Stimulated activated CD4-positive, alpha-beta T cell treated with anti-CD3 and anti-CD28 coated beads, Interleukin-4, amount 100 ng/mL, for 1 hour (primary cell): ENCODE measurements around the gene CROCC2.

Experiments used
- DNase-seq: peaks from one replicate; pipeline ENCODE4 v3.0.0-alpha.2; 2020

CROCC2 gene

DNA sequence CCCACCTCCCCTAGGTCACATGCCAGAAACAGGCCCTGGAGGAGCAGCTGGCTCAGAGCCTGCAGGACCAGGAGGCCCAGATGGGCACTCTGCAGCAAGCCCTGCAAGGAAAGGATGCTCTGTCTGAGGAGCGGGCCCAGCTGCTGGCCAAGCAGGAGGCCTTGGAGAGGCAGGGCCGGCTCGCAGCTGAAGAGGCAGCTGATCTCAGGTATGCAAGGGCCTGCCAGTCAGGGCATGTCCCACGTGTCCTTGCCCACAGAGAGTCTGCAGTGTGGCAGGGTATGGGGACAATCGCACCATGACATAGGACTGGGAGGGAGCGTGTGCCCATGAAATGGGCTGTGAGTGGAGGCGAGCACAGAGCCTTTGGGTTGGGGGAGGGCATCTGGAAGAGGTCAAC is 39.9 kb downstream of the CROCC2 start:
- no peak for DNase-seq

DNA sequence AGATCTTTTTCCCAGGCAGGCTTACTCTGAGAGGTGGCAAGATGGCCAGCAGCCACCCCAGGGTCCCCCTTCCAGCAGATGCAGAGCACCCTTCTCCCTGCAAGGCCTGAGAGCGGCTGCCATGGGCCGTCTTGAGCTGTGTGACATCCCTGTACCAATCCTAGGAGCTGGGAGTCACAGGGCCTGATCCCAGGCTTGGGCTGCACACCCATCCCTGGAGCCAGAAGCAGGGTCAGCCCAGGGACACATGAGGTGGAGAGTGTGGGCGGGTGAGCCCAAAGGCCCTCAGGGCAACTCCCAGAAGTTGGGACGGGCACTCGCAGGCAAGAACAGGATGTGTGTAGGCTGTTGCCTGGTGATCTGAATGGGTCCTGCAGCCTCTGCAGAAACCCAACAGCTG is 40.5 kb downstream of the CROCC2 start:
- DNase-seq: no peak

DNA sequence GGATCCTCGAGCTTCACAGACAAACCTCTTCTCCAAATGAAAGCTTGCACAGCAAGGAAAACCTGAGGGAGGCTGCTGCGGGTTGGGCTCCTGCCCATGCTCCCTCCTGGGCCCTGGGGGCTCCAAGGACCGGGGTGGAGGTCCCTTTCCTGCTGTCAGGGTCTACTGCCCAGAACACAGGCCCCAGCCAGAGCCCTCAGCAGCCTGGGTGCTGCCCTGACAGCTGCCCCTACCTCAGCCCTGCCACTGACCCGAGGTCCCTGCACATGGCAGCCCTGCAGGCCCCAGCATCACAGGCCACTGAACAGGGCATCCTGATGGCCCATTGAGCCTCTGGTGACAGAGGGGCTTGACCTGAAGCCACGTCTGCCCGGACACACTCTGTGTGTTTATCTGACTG is 41.0 kb downstream of the CROCC2 start:
- DNase-seq: no peak

DNA sequence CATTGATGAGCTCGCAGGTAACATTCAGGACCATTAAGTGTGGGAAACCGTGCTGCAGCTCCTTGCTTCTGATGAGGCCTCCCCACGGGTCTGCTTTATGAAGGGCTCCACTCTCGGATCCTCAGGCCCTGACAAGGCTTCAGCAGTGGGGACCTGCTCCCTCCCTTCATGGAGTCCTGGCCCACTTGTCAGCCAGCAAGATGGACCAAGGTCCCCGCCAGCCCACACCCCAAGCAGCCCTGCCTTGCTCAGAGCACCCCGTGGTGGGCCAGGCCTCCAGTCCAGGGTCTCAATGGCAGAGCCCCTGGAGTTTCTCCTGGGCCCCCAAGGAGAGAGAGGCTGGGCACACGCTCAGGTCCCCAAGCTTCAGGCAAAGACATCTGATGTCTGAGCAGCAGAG is 41.5 kb downstream of the CROCC2 start:
- no peak for DNase-seq

DNA sequence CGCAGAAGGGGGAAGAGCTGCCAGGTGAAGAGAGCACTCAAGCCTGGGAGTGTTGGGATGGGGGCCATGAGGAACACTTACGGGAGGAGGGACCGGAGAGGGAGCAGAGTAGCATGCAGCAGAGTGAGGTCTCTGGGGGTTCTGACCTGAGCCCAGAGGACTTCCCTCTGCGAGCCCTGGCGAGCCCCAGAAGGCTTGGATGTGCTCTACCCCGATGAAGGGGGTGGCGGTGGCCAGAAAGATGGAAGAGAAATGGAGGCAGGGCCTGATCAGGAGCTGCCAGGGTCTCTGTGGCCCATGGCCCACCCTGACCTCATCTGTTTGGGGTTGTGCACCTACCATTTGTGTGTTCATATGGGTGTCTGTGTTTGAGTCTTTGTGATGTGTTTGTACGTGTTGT is 42.0 kb downstream of the CROCC2 start:
- DNase-seq: no peak

DNA sequence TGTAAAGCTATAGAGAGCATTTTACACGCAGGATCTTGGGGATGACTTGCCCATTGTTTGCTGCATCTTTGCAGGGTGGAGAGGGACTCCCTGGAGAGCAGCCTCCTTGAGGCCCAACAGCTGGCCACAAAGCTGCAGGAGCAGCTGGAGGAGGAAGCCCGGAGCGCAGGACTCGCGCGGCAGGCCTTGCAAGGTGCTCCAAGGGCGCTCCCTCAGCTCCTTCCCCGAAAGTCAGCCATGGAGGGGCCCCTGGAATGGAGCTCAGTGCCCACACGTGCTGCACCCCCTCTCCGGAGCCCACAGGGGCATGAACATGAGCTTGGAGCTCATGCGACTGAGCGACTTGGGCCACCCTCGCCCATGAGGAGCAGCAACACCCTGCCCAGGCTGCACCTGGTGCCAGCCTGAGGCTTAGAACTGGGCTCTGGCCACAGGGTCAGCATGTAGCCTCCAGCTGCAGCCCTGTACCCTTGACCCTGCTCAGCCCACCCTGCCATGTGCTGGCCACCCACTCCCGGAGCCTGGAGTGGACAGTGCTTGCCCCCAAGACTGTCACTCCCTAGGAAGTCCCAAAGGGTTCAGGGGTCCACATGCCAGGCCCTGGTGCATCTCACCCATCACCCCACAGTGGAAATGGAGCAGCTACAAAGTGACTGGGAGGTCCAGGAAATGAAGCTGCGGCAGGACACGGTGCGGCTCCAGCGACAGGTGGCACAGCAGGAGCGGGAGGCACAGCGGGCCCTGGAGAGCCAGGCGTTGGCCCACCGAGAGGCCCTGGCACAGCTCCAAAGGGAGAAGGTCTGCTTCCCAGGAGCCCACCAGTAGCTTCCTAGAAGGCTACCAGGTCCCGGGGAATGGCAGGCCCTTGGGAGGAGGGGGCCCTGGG is 43.0 kb downstream of the CROCC2 start:
- no peak for DNase-seq

DNA sequence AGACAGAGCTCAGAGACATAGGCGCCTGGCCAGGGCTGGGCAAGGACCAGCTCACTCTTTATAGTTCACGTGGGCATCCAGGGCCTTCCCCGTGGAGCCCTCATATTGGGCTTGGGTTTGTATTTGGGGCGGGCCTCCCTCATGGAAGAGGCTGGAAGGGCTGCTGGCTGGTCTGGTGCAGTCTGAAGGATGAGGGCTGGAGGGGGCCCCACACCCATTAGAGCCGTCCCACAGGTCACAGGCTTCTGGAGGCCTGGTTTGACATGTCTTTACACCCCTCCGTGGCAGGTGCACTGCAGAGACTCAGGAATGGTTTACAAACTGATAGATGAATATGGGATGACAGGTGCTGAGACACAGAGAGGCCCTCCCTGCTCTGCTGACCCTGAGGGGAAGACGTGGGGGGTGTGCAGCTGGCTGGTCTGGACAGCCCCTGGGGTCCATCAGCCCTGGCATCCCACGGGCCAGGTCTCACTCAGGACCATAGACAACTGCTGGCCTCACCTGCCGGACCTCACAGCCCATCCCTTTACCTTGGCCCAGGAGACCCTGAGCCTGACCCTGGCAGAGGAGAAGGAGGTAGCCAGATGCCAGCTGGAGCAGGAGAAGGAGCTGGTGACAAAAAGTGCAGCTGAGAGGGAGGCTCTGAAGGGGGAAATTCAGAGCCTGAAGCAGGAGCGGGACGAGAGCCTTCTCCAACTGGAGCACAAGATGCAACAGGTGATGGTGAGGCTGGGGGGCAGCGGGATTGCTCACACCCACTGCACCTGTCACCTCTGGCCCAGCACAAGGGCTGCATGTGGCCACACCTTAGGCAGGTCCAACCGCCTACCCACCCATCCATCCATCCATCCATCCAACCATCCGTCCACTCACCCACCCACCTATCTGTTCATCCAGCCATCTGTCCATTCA is 43.9 kb downstream of the CROCC2 start:
- DNase-seq: no peak

DNA sequence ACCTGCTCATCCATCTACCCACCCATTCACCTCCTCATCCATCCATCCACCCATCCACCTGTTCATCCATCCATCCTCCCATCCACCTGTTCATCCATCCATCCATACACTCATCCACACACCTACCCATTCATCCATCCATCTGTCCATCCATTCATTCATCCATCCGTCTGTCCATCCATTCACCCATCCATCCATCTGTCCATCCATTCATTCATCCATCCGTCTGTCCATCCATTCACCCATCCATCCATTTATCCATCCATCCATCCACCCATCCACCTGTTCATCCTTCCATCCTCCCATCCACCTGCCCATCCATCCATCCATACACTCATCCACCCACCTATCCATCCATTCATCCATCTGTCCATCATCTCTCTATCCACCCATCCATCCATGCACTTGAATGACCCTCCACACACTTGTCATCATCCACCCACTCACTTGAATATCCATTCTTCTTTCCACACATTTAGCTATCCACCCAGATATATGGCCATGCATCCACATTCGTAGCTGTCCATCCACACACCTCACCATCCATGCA is 45.0 kb downstream of the CROCC2 start:
- DNase-seq: no peak

DNA sequence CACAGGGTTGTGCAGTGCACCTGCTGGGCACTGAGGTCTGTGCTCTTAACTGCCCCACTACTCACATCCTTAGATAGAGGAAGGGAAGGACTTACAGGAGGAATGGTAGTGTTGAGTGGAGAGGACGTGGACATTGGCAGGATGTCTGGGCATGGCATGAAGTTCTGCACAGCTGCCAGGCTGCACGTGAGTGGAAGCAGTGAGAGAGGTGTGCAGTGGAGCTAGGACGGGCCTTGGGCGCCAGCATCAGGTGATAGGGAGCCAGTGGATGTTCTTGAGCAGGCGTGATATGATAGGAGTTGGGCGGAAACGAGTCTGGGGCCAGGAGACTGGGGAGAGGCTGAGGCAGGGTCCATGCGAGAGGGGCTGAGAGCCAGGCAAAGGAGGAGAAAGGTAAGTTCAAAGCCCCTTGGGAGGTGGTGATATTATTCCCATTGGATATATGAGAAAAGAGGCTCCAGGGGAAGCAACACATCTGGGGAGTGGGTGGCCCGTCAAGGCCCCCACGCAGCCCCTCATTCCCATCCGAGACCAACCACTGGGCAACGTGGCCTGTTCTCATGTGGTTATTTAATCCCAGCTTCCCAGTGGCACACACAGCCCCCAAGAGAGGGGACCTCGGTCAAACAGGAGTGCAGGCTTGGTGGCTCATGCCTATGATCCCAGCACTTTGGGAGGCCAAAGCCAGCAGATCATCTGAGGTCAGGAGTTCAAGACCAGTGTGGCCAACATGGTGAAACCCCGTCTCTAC is 46.5 kb downstream of the CROCC2 start:
- no peak for DNase-seq

DNA sequence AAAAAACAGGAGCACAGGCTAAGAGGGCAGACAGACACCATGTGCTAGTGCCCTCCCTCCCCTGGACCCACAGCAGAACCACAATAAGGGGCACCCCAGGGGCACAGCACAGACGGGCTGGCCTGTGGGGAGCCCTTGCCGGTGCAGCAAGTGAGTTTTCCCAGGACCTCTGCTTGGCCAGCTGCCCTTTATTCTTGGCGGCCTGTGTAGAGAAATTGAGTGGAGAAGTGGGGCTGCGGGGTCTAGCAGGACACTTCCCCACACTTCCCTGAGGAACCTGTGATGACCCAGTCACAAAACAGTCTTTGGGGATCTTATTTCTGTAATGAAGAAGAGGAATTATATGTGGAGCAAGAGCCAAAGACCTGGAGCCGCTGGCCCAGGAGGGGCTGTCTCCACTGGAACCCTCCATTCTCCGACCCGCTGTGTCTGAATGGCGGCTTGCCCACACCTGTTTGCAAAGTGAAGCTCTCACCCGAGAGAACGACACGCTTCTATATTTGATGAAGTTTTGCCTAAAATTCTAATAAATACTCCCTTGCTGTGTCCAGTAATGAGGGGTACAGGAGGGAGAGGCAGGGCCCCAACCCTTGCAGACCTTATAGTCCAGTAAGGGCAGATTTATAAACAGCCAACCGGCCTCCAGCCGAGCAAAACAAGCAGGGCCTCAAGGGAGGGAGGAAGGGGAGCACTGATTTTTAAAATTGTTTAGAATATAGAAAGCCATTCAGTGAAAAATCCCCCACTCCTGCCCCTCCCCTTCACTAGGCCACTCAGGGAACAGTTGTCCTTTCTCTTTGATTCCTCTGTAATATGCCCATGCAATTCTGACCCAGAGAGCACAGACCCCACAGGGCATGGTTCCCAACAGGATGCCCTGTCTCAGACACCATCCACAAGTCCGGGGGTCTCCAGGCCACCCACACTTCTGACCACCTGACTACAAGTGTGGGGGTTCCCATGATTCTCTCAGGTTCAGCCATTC is 47.6 kb downstream of the CROCC2 start:
- no peak for DNase-seq

DNA sequence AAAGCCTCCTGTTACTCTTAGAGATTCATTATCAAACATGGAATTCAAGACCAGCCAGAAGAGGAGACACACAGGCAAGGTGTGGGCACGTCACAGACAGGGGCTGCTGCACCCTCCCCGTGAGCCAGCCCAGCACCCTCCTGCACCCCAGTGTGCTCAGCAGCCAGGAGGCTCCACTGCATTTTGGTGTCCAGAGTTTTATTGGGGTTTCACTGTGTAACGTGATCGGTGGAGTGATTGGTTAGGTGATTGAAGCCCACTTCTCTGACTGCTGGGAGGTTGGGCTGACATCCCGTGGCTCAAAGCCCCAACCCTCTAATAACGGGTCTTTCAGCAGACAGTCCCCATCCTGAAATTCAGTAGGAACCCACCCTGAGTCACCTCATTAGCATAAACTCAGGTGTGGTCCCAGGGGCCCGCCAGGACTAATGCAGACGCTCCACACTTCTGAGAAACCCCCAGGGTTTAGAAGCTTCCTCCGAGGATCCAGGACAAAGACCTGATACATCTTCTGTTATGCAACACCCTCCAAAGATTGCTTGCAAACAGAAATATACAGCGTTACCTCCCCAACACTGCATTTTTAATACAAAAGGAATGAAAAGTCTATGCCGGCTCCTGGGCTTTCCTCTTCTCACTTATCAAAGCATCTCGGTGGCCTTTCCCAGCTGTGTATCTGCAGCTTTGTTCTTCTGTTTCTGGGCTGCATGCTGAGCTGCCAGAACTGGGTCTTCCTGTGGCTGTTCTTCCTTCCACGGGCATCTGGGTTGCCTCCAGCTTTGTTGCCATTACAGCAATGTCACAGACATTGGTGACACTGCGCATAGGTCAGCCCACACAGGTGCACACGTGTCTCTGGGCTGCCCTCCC is 48.5 kb downstream of the CROCC2 start:
- no peak for DNase-seq

DNA sequence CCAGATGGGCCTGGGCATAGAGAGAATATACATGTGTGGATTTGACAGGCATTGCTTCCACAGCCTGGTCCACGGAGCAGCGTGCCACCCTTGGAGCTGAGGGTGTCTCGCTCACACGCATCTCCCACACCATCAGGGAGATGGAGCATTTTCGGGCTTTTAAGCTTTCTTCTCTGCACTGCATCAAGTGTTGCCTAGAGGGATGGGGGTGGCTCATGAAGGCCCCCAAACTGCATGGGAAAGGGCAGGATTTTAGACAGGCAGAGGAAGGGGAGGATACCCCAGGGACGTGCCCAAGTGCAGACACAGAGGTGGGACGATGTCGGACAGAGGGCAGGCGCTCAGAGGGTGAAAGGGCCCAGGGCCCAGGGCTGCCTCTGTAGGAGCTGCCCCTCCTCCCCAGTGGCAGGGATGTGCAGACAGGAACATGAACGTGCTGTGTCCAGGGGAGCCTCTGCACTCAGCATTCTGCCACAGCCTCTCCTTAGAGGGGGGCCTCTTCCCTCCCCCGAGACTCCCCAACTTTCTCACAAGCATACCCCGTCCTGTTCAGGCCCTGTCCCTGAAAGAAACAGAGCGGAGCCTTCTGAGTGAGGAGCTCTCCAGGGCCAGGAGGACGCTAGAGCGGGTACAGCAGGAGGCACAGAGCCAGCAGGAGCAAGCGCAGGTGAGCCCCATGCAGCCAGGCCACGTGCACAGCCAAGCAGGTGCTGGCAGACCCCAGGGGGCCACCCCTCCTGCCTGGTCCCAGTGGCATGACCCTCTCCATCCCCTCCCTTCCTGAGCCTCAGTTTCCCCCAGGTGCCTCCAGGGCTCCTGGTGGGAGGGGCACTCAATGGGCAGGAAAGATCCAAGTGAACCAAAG is 49.4 kb downstream of the CROCC2 start:
- DNase-seq: no peak

DNA sequence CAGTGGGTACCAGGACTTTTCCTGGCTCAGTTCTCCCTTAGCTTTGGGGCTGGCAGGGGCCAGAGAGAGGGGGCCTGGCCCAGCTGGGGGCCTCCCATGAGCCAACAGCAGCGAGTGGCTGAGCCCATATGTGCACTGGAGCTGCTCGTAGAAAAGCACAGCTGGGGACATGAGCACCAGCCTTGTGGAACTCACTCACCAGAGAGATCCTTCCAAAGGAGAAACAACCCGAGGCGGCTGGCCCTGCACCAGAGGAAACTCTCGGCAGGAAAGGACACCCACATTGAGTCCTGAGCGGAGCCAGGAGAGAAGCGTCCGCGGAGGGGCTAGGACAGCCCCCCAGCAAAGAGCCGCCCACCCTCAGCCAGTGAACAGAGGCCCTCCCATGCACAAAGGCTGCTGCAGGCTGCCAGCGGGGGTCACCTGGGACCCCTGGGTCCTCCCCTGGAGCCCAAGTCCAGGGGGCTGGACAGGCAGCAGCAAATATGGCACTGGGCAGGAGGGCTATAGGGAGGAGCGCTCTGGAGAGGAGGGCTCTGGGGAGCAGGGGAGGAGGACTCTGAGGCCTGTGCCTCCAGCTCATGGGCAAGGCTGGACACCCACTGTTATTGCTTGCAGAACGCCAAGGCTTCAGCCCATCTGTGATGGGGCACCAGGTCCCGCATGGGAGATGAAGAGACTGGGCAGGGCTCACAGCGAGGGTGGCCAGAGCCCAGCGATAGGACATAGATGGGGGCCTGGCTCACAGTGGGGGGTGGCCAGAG is 50.2 kb downstream of the CROCC2 start:
- DNase-seq: no peak

DNA sequence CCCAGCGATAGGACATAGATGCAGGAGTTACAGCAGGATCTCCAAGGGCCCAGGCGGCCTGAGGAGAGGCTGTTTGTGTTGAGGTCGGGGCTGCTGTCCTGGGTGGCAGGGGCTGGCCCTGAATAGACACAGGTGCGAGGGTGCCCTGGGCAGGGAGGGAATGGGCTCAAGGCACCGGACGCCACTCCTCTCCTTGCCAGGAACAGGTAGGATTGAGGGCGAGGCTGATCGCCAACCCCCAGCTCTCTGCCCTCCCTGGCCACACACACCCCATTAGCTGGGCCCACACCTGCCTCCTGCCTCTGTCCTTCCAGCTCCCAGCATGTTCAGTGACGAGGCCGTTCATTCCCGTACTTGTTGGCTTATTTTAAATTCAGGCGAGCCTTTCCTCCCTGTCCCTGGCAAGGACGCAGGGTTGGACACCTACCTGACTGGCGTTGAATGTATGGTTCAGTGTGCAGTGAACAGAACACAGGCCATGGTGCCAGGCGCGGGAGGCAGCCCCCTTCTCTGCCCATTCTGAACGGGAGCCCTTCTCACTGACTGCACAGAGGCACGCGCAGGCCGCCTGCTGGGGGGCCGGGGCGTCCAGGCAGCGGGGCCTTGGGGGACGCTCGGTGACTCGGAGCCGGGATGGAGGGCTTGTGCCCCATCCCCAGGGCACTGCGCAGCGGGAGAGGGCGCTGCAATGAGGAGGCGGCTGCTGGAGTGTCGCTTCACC is 51.0 kb downstream of the CROCC2 start:
- DNase-seq: no peak

DNA sequence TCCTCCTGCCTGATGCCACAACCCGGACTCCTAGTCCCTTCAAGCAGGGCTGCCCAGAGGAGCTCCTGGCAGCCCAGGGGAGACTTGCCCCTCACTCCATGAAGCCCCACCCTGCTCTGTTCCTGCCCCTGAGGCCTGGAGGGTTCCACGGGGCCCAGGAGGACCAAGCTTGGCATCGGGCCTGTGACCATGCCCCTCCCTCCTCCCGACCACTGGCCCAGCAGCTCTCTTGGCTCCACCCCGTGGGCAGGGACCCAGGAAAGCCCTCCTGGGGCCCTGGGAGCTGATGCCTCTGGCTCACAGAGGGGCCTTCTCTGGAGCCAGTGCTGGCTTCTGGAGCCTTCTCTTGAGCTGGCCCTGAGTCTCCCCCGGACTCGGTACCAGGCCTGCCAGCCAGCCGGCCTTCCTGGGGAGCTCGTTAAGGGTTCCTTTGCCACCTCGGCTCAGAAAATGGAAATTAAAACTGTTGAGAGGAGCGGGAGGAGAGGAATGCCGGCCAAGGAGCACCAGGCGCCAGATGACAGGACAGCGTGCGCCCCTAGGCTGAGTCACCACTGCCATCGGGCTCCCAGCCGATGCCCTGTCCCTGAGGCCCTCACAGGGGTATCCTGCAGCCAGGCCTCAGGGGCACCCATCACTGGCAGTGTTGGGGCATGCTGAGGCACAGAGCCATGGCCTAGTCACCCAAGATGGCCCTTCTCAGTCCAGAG is 51.7 kb downstream of the CROCC2 start:
- no peak for DNase-seq

DNA sequence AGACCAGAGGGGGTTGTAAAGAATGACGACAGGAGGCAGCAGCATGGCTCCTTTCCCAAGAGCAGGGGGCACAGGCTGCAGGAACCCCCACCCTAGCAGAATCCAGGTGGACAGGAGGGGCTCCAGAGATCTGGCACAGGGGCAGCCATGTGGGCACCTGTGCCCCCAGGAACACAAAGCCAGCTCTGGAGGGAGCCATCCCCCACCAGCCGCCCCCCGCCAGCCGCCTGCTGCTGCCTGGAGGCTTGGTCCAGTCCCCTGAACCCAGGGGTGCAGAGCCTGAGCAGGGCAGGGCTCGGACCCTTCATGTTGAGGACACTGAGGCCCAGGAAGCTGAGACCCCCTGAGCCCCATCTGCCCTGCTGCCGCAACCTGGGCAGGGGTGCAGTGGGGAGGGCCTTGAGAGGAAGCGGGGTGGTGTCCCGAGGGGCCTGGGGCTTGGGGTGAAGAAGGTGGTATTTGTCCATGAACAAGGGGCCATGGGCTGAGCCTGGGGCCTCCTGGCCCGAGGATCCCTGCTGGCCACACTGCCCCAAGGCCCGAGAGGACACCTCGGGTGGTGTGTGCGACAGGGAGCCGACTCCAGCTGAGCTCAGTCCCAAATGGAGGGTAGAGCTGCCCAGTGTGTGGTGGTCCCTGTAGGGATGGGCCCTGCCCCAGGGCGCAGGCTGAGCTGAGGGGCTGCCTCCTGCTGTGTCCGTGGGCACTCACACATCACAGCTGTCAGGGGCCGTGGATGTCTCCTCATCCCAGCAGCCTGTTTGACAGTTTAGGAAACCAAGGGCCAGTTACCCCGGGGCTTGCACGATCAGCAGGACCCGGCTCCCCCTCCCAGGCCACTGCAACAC is 52.5 kb downstream of the CROCC2 start:
- DNase-seq: no peak
